ENCODE measurements around the gene KMT2C. TPM values are rescaled to one million over a fixed set of nuclear protein-coding genes. Genes with fewer than 3 reads are reported as not detected.

KMT2C gene
- polyA plus RNA-seq, 1 donor from 2014 or later: 29.8 TPM

GRCh38 chr7:152112829-152113228, 323.0 kb downstream of the KMT2C start:
- no peak overlapping the region for H3K9ac ChIP-seq (ENCODE audit: low read length)
- no peak overlapping the region for H3K27ac ChIP-seq (ENCODE audit: low read length)
- H2AFZ ChIP-seq (ENCODE audit: low read depth, low read length): no peak overlapping the region
- H3K79me2 ChIP-seq (replicated peaks; ENCODE audit: insufficient read depth, low read length): no peaks in the 10 kb centered on the region
- H4K20me1 ChIP-seq (ENCODE audit: insufficient read depth): no peaks in the 10 kb centered on the region
- no peak overlapping the region for H3K4me2 ChIP-seq (ENCODE audit: low read length)
- H3K36me3 ChIP-seq (ENCODE audit: insufficient read depth, low read length): peaks cover 6% of the 10 kb centered on the region
- no peaks in the 10 kb centered on the region for H3K27me3 ChIP-seq (ENCODE audit: insufficient read depth, low read depth, low read length)
- no peaks in the 10 kb centered on the region for H3F3A ChIP-seq (ENCODE audit: insufficient read depth, low read length, poor library complexity, severe bottlenecking)
- no peaks in the 10 kb centered on the region for H3K9me2 ChIP-seq (ENCODE audit: insufficient read depth, low read length)
- TF ChIP-seq SMC3 (conservative IDR thresholded peaks at IDR 0.05; ENCODE audit: poor library complexity) (no peak), CTCF (IDR thresholded peaks at IDR 0.05; ENCODE audit: poor library complexity, severe bottlenecking) (no peak), EZH2 (IDR thresholded peaks at IDR 0.05; ENCODE audit: borderline replicate concordance, insufficient read depth, low read length, poor library complexity, severe bottlenecking) (no peak), MXI1 (conservative IDR thresholded peaks at IDR 0.05; ENCODE audit: poor library complexity, severe bottlenecking) (no peak), TAF1 (IDR thresholded peaks at IDR 0.05; ENCODE audit: low read depth) (no peak), EP300 (conservative IDR thresholded peaks at IDR 0.05; ENCODE audit: poor library complexity, severe bottlenecking) (no peak), POLR2AphosphoS5 (IDR thresholded peaks at IDR 0.05) (no peak), RAD21 (conservative IDR thresholded peaks at IDR 0.05) (no peak), REST (IDR thresholded peaks at IDR 0.05; ENCODE audit: borderline replicate concordance) (no peak)
- no peak overlapping the region for H3K4me3 ChIP-seq (ENCODE audit: low read length)
- H3K9me3 ChIP-seq (ENCODE audit: low read length): no peaks in the 10 kb centered on the region

- Histone ChIP-seq H3K4me2 (ENCODE audit: low read length) (no peak overlapping the region), H3K36me3 (ENCODE audit: insufficient read depth, low read length) (peaks cover 10% of the 10 kb centered on the region), H3K27ac (ENCODE audit: low read length) (no peak overlapping the region), H3F3A (ENCODE audit: insufficient read depth, low read length, poor library complexity, severe bottlenecking) (no peaks in the 10 kb centered on the region), H3K79me2 (replicated peaks; ENCODE audit: insufficient read depth, low read length) (no peaks in the 10 kb centered on the region), H3K4me3 (ENCODE audit: low read length) (no peak overlapping the region), H4K20me1 (ENCODE audit: insufficient read depth) (no peaks in the 10 kb centered on the region), H3K9me2 (ENCODE audit: insufficient read depth, low read length) (no peaks in the 10 kb centered on the region), H3K27me3 (ENCODE audit: insufficient read depth, low read depth, low read length) (no peaks in the 10 kb centered on the region), H3K9me3 (ENCODE audit: low read length) (no peaks in the 10 kb centered on the region), H2AFZ (ENCODE audit: low read depth, low read length) (no peak overlapping the region), H3K9ac (ENCODE audit: low read length) (no peak overlapping the region)
- no peak for TF ChIP-seq EZH2 (IDR thresholded peaks at IDR 0.05; ENCODE audit: borderline replicate concordance, insufficient read depth, low read length, poor library complexity, severe bottlenecking)
- TF ChIP-seq EP300 (conservative IDR thresholded peaks at IDR 0.05; ENCODE audit: poor library complexity, severe bottlenecking): no peak
- TF ChIP-seq TAF1 (IDR thresholded peaks at IDR 0.05; ENCODE audit: low read depth): no peak
These were observed 327.4 kb downstream of the KMT2C start for GRCh38 chr7:152108359-152108758.
